GM19238 (cell line): ENCODE data around the gene MRGPRG.

ENCODE experiments used
- DNase-seq: peaks from one replicate; pipeline ENCODE4 v3.0.0; 2011; ENCODE audit warnings: low spot score; ENCODE audit not compliant: insufficient read length

The MRGPRG gene

GRCh38 chr11:3207526-3208189, 11.0 kb downstream of the MRGPRG start:
- DNase-seq = no peak

- no peak for DNase-seq
Observed at GRCh38 chr11:3206922-3207204, 11.8 kb downstream of the MRGPRG start.

GRCh38 chr11:3206156-3206921, 12.3 kb downstream of the MRGPRG start:
- no peak for DNase-seq

GRCh38 chr11:3205261-3206155, 13.1 kb downstream of the MRGPRG start:
- DNase-seq = no peak

GRCh38 chr11:3204141-3205015, 14.2 kb downstream of the MRGPRG start:
- no peak for DNase-seq

- DNase-seq = no peak
Observed at GRCh38 chr11:3203221-3204043, 15.2 kb downstream of the MRGPRG start.

GRCh38 chr11:3202759-3203158, 15.9 kb downstream of the MRGPRG start:
- DNase-seq = no peak

GRCh38 chr11:3202305-3202704, 16.3 kb downstream of the MRGPRG start:
- DNase-seq = no peak

GRCh38 chr11:3201677-3202181, 16.9 kb downstream of the MRGPRG start:
- DNase-seq = no peak

- DNase-seq = no peak
Observed at GRCh38 chr11:3201112-3201581, 17.5 kb downstream of the MRGPRG start.

- DNase-seq = no peak
Observed at GRCh38 chr11:3200388-3201111, 18.1 kb downstream of the MRGPRG start.

- no peak for DNase-seq
Observed at GRCh38 chr11:3199537-3200295, 18.9 kb downstream of the MRGPRG start.

GRCh38 chr11:3198815-3199214, 19.8 kb downstream of the MRGPRG start:
- no peak for DNase-seq

- DNase-seq = no peak
Observed at GRCh38 chr11:3197878-3198528, 20.6 kb downstream of the MRGPRG start.

- no peak for DNase-seq
Observed at GRCh38 chr11:3197044-3197695, 21.4 kb downstream of the MRGPRG start.

- no peak for DNase-seq
Observed at GRCh38 chr11:3196161-3197043, 22.2 kb downstream of the MRGPRG start.
